ENCODE results near the gene PBOV1.

DNA sequence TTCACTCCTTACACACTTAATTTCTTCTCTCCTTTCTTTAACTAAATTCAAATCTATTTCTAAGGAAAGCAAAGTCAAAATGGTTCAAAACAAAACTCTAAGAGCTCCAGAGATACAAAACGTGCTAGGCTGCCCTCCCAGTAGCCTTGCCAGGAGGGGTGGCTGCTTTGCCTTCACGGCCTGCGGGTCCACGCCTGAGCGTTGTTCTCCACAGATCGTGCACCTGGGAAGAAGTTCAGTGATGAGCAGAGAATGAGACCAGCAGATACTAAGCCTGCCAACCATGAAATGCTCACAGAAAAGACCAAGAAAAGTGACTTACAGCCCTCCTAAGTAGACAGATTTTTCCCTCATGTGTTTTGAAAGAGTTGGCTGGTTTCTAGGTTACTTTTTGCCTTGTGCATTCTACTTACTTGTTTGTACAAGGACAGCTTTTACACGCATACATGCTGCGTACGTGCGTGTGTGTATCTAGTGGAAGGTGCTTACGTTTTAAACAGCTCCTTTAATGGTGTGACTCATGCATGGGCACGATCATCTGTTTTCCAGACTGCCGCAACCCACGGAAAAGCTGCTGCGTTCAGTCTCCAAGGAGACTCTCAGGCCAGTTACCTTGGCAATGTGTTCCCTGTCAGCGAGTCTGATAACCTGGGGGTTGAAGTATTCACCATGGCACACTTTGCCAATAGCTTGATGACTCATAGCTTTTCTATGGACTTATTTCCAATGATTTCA, 32.4 kb upstream of the PBOV1 start:
- TF ChIP-seq, protein P1, sequence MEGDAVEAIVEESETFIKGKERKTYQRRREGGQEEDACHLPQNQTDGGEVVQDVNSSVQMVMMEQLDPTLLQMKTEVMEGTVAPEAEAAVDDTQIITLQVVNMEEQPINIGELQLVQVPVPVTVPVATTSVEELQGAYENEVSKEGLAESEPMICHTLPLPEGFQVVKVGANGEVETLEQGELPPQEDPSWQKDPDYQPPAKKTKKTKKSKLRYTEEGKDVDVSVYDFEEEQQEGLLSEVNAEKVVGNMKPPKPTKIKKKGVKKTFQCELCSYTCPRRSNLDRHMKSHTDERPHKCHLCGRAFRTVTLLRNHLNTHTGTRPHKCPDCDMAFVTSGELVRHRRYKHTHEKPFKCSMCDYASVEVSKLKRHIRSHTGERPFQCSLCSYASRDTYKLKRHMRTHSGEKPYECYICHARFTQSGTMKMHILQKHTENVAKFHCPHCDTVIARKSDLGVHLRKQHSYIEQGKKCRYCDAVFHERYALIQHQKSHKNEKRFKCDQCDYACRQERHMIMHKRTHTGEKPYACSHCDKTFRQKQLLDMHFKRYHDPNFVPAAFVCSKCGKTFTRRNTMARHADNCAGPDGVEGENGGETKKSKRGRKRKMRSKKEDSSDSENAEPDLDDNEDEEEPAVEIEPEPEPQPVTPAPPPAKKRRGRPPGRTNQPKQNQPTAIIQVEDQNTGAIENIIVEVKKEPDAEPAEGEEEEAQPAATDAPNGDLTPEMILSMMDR (IDR thresholded peaks at IDR 0.05): no peak
- no peak for TF ChIP-seq EP300 (IDR thresholded peaks at IDR 0.05)

Data from stomach (tissue), 4 donors.